Measurements from ENCODE around the gene LMO7.
A peak's percentile ranks its signal among the peaks of the same experiment; 100 is the strongest.
"Not testable (repeated sequence)": the region's sequence is repeated elsewhere in the genome, so short reads cannot be mapped to it uniquely, and the experiment has no call there.

The LMO7 gene

GRCh38 chr13:75647126-75647784 lies 11.1 kb downstream of the LMO7 start:
- no peak for DNase-seq (ENCODE audit: low read depth)

- no peak for DNase-seq (ENCODE audit: low read depth)
These were observed 12.3 kb downstream of the LMO7 start for GRCh38 chr13:75648446-75648845.

GRCh38 chr13:75651013-75651412 lies 14.9 kb downstream of the LMO7 start:
- no peak for DNase-seq (ENCODE audit: low read depth)

GRCh38 chr13:75652726-75653125 lies 16.6 kb downstream of the LMO7 start:
- no peak for DNase-seq (ENCODE audit: low read depth)

GRCh38 chr13:75656425-75656989 lies 20.4 kb downstream of the LMO7 start:
- DNase-seq (ENCODE audit: low read depth): no peak

GRCh38 chr13:75657111-75657510 lies 21.0 kb downstream of the LMO7 start:
- no peak for DNase-seq (ENCODE audit: low read depth)

- DNase-seq (ENCODE audit: low read depth): no peak
These were observed 24.6 kb downstream of the LMO7 start for GRCh38 chr13:75660694-75661093.

GRCh38 chr13:75661443-75661842 lies 25.3 kb downstream of the LMO7 start:
- no peak for DNase-seq (ENCODE audit: low read depth)

GRCh38 chr13:75666646-75667351 lies 30.7 kb downstream of the LMO7 start:
- DNase-seq (ENCODE audit: low read depth): no peak

GRCh38 chr13:75669706-75670105 lies 33.6 kb downstream of the LMO7 start:
- no peak for DNase-seq (ENCODE audit: low read depth)

- DNase-seq (ENCODE audit: low read depth): no peak
These were observed 34.4 kb downstream of the LMO7 start for GRCh38 chr13:75670496-75670895.

- no peak for DNase-seq (ENCODE audit: low read depth)
These were observed 39.3 kb downstream of the LMO7 start for GRCh38 chr13:75675421-75675820.

- DNase-seq (ENCODE audit: low read depth): no peak
These were observed 43.3 kb downstream of the LMO7 start for GRCh38 chr13:75679459-75679858.

- not testable (repeated sequence) for DNase-seq (ENCODE audit: low read depth)
These were observed 44.1 kb downstream of the LMO7 start for GRCh38 chr13:75680251-75680650.

- DNase-seq (ENCODE audit: low read depth): no peak
These were observed 46.2 kb downstream of the LMO7 start for GRCh38 chr13:75682326-75682725.

GRCh38 chr13:75685239-75685697 lies 49.1 kb downstream of the LMO7 start:
- peak; percentile 61 for DNase-seq (ENCODE audit: low read depth)

GRCh38 chr13:75687150-75687763 lies 51.1 kb downstream of the LMO7 start:
- DNase-seq (ENCODE audit: low read depth): no peak

GRCh38 chr13:75689686-75690085 lies 53.6 kb downstream of the LMO7 start:
- DNase-seq (ENCODE audit: low read depth): no peak

GRCh38 chr13:75690607-75691006 lies 54.5 kb downstream of the LMO7 start:
- no peak for DNase-seq (ENCODE audit: low read depth)

- no peak for DNase-seq (ENCODE audit: low read depth)
These were observed 55.1 kb downstream of the LMO7 start for GRCh38 chr13:75691183-75691582.

- no peak for DNase-seq (ENCODE audit: low read depth)
These were observed 57.1 kb downstream of the LMO7 start for GRCh38 chr13:75693227-75693626.

GRCh38 chr13:75694722-75695121 lies 58.6 kb downstream of the LMO7 start:
- DNase-seq (ENCODE audit: low read depth): no peak

GRCh38 chr13:75695908-75696307 lies 59.8 kb downstream of the LMO7 start:
- DNase-seq (ENCODE audit: low read depth): not testable (repeated sequence)
